Measurements from ENCODE around the gene HAPLN2.

The HAPLN2 gene

GRCh38 chr1:156592910-156593660, 26.1 kb upstream of the HAPLN2 start:
- H3K4me2 ChIP-seq (ENCODE audit: low read length) = peak overlapping the region; percentile 93
- H3K27me3 ChIP-seq (ENCODE audit: control insufficient read depth, insufficient read depth, low read length) = no peaks in the 10 kb centered on the region
- peaks cover 49% of the 10 kb centered on the region for H3K36me3 ChIP-seq (ENCODE audit: insufficient read depth, low read length)
- no peaks in the 10 kb centered on the region for H3K9me3 ChIP-seq (replicated peaks; ENCODE audit: low read length)
- peak overlapping the region; percentile 16 for H3K9ac ChIP-seq (ENCODE audit: low read depth, low read length)
- H3K4me1 ChIP-seq (ENCODE audit: control insufficient read depth, insufficient read depth, low read length) = peaks cover 15% of the 10 kb centered on the region
- no peak overlapping the region for H3K4me3 ChIP-seq (ENCODE audit: low read length)

GRCh38 chr1:156593661-156593989, 25.6 kb upstream of the HAPLN2 start:
- H3K9me3 ChIP-seq (replicated peaks; ENCODE audit: low read length) = no peaks in the 10 kb centered on the region
- no peak overlapping the region for H3K4me3 ChIP-seq (ENCODE audit: low read length)
- H3K36me3 ChIP-seq (ENCODE audit: insufficient read depth, low read length) = peaks cover 52% of the 10 kb centered on the region
- H3K4me1 ChIP-seq (ENCODE audit: control insufficient read depth, insufficient read depth, low read length) = peaks cover 15% of the 10 kb centered on the region
- no peaks in the 10 kb centered on the region for H3K27me3 ChIP-seq (ENCODE audit: control insufficient read depth, insufficient read depth, low read length)
- H3K4me2 ChIP-seq (ENCODE audit: low read length) = no peak overlapping the region
- no peak overlapping the region for H3K9ac ChIP-seq (ENCODE audit: low read depth, low read length)

- H3K4me1 ChIP-seq (ENCODE audit: control insufficient read depth, insufficient read depth, low read length) = peaks cover 15% of the 10 kb centered on the region
- no peaks in the 10 kb centered on the region for H3K27me3 ChIP-seq (ENCODE audit: control insufficient read depth, insufficient read depth, low read length)
- no peaks in the 10 kb centered on the region for H3K9me3 ChIP-seq (replicated peaks; ENCODE audit: low read length)
- H3K36me3 ChIP-seq (ENCODE audit: insufficient read depth, low read length) = peaks cover 52% of the 10 kb centered on the region
- no peak overlapping the region for H3K4me3 ChIP-seq (ENCODE audit: low read length)
- H3K4me2 ChIP-seq (ENCODE audit: low read length) = no peak overlapping the region
- H3K9ac ChIP-seq (ENCODE audit: low read depth, low read length) = no peak overlapping the region
Observed at GRCh38 chr1:156594190-156594589, 25.0 kb upstream of the HAPLN2 start.

- H3K9ac ChIP-seq (ENCODE audit: low read depth, low read length) = no peak overlapping the region
- peaks cover 15% of the 10 kb centered on the region for H3K4me1 ChIP-seq (ENCODE audit: control insufficient read depth, insufficient read depth, low read length)
- H3K9me3 ChIP-seq (replicated peaks; ENCODE audit: low read length) = no peaks in the 10 kb centered on the region
- H3K4me2 ChIP-seq (ENCODE audit: low read length) = no peak overlapping the region
- peaks cover 52% of the 10 kb centered on the region for H3K36me3 ChIP-seq (ENCODE audit: insufficient read depth, low read length)
- no peaks in the 10 kb centered on the region for H3K27me3 ChIP-seq (ENCODE audit: control insufficient read depth, insufficient read depth, low read length)
- H3K4me3 ChIP-seq (ENCODE audit: low read length) = no peak overlapping the region
Observed at GRCh38 chr1:156595016-156595415, 24.2 kb upstream of the HAPLN2 start.

- H3K36me3 ChIP-seq (ENCODE audit: insufficient read depth, low read length) = peaks cover 52% of the 10 kb centered on the region
- no peak overlapping the region for H3K9ac ChIP-seq (ENCODE audit: low read depth, low read length)
- H3K4me1 ChIP-seq (ENCODE audit: control insufficient read depth, insufficient read depth, low read length) = peaks cover 14% of the 10 kb centered on the region
- no peaks in the 10 kb centered on the region for H3K27me3 ChIP-seq (ENCODE audit: control insufficient read depth, insufficient read depth, low read length)
- no peak overlapping the region for H3K4me2 ChIP-seq (ENCODE audit: low read length)
- no peaks in the 10 kb centered on the region for H3K9me3 ChIP-seq (replicated peaks; ENCODE audit: low read length)
- no peak overlapping the region for H3K4me3 ChIP-seq (ENCODE audit: low read length)
Observed at GRCh38 chr1:156596426-156596825, 22.8 kb upstream of the HAPLN2 start.

- Histone ChIP-seq H3K36me3 (ENCODE audit: insufficient read depth, low read length) (peaks cover 46% of the 10 kb centered on the region), H3K9me3 (replicated peaks; ENCODE audit: low read length) (no peaks in the 10 kb centered on the region), H3K4me2 (ENCODE audit: low read length) (no peak overlapping the region), H3K27me3 (ENCODE audit: control insufficient read depth, insufficient read depth, low read length) (no peaks in the 10 kb centered on the region), H3K4me1 (ENCODE audit: control insufficient read depth, insufficient read depth, low read length) (peaks cover 5% of the 10 kb centered on the region), H3K9ac (ENCODE audit: low read depth, low read length) (no peak overlapping the region), H3K4me3 (ENCODE audit: low read length) (no peak overlapping the region)
Observed at GRCh38 chr1:156598125-156598524, 21.1 kb upstream of the HAPLN2 start.

GRCh38 chr1:156598731-156599432, 20.3 kb upstream of the HAPLN2 start:
- Histone ChIP-seq H3K9me3 (replicated peaks; ENCODE audit: low read length) (no peaks in the 10 kb centered on the region), H3K27me3 (ENCODE audit: control insufficient read depth, insufficient read depth, low read length) (no peaks in the 10 kb centered on the region), H3K4me2 (ENCODE audit: low read length) (no peak overlapping the region), H3K9ac (ENCODE audit: low read depth, low read length) (no peak overlapping the region), H3K4me3 (ENCODE audit: low read length) (no peak overlapping the region), H3K4me1 (ENCODE audit: control insufficient read depth, insufficient read depth, low read length) (peaks cover 5% of the 10 kb centered on the region), H3K36me3 (ENCODE audit: insufficient read depth, low read length) (peaks cover 38% of the 10 kb centered on the region)

GRCh38 chr1:156599811-156600210, 19.4 kb upstream of the HAPLN2 start:
- Histone ChIP-seq H3K4me3 (ENCODE audit: low read length) (no peak overlapping the region), H3K4me1 (ENCODE audit: control insufficient read depth, insufficient read depth, low read length) (peaks cover 5% of the 10 kb centered on the region), H3K36me3 (ENCODE audit: insufficient read depth, low read length) (peaks cover 30% of the 10 kb centered on the region), H3K27me3 (ENCODE audit: control insufficient read depth, insufficient read depth, low read length) (no peaks in the 10 kb centered on the region), H3K9ac (ENCODE audit: low read depth, low read length) (no peak overlapping the region), H3K4me2 (ENCODE audit: low read length) (peak overlapping the region; percentile 82), H3K9me3 (replicated peaks; ENCODE audit: low read length) (no peaks in the 10 kb centered on the region)

- no peaks in the 10 kb centered on the region for H3K27me3 ChIP-seq (ENCODE audit: control insufficient read depth, insufficient read depth, low read length)
- peak overlapping the region; percentile 85 for H3K4me3 ChIP-seq (ENCODE audit: low read length)
- H3K4me1 ChIP-seq (ENCODE audit: control insufficient read depth, insufficient read depth, low read length) = peaks cover 5% of the 10 kb centered on the region
- no peaks in the 10 kb centered on the region for H3K9me3 ChIP-seq (replicated peaks; ENCODE audit: low read length)
- peak overlapping the region; percentile 88 for H3K9ac ChIP-seq (ENCODE audit: low read depth, low read length)
- peak overlapping the region; percentile 82 for H3K4me2 ChIP-seq (ENCODE audit: low read length)
- H3K36me3 ChIP-seq (ENCODE audit: insufficient read depth, low read length) = peaks cover 26% of the 10 kb centered on the region
Observed at GRCh38 chr1:156600733-156601121, 18.5 kb upstream of the HAPLN2 start.

- H3K9ac ChIP-seq (ENCODE audit: low read depth, low read length) = peak within 1 kb of the TSS; percentile 88
- H3K9me3 ChIP-seq (replicated peaks; ENCODE audit: low read length) = no peaks in the 10 kb centered on the region
- peak within 1 kb of the TSS; percentile 85 for H3K4me3 ChIP-seq (ENCODE audit: low read length)
- H3K36me3 ChIP-seq (ENCODE audit: insufficient read depth, low read length) = peaks cover 20% of the 10 kb centered on the region
- H3K4me1 ChIP-seq (ENCODE audit: control insufficient read depth, insufficient read depth, low read length) = peaks cover 5% of the 10 kb centered on the region
- H3K4me2 ChIP-seq (ENCODE audit: low read length) = peak within 1 kb of the TSS; percentile 82
- no peaks in the 10 kb centered on the region for H3K27me3 ChIP-seq (ENCODE audit: control insufficient read depth, insufficient read depth, low read length)
Observed at GRCh38 chr1:156601122-156601830, 17.9 kb upstream of the HAPLN2 start, which contains the start of gene GPATCH4. Gene GPATCH4, minus strand, starts transcription at chr1:156601479.

- peak overlapping the region; percentile 82 for H3K4me2 ChIP-seq (ENCODE audit: low read length)
- H3K27me3 ChIP-seq (ENCODE audit: control insufficient read depth, insufficient read depth, low read length) = no peaks in the 10 kb centered on the region
- peak overlapping the region; percentile 85 for H3K4me3 ChIP-seq (ENCODE audit: low read length)
- H3K9ac ChIP-seq (ENCODE audit: low read depth, low read length) = peak overlapping the region; percentile 88
- no peaks in the 10 kb centered on the region for H3K9me3 ChIP-seq (replicated peaks; ENCODE audit: low read length)
- peaks cover 14% of the 10 kb centered on the region for H3K36me3 ChIP-seq (ENCODE audit: insufficient read depth, low read length)
- H3K4me1 ChIP-seq (ENCODE audit: control insufficient read depth, insufficient read depth, low read length) = peaks cover 5% of the 10 kb centered on the region
Observed at GRCh38 chr1:156601892-156602291, 17.3 kb upstream of the HAPLN2 start.

Data from skeletal muscle satellite cell (primary cell).